GM08714 (cell line): ENCODE results near the gene RAD54L.
A peak's percentile ranks its signal among the peaks of the same experiment; 100 is the strongest.

Experiments
- H3K4me3 ChIP-seq: fragments of 200-500 bp; sonication (Bioruptor generic); 2 replicates; pipeline ENCODE4 v1.5.1; 2014; ENCODE audit warnings: mild to moderate bottlenecking, low read length, inconsistent platforms
- ZNF274 ChIP-seq: IDR thresholded peaks from 2 replicates; pipeline ENCODE4 v1.6.1; 2012; ENCODE audit warnings: mild to moderate bottlenecking, low read depth, low read length

Gene RAD54L

GRCh38 chr1:46288485-46289133 lies 41.0 kb downstream of the RAD54L start:
- H3K4me3 ChIP-seq: no peak overlapping the region
- no peak for TF ChIP-seq ZNF274

GRCh38 chr1:46289134-46289494 lies 41.6 kb downstream of the RAD54L start:
- no peak overlapping the region for H3K4me3 ChIP-seq
- no peak for TF ChIP-seq ZNF274

GRCh38 chr1:46289976-46290375 lies 42.4 kb downstream of the RAD54L start:
- no peak overlapping the region for H3K4me3 ChIP-seq
- TF ChIP-seq ZNF274: no peak

GRCh38 chr1:46295306-46295705 lies 47.7 kb downstream of the RAD54L start:
- H3K4me3 ChIP-seq: no peak overlapping the region
- TF ChIP-seq ZNF274: no peak

GRCh38 chr1:46298387-46298786 lies 50.8 kb downstream of the RAD54L start:
- no peak for TF ChIP-seq ZNF274
- H3K4me3 ChIP-seq: no peak overlapping the region

- peak overlapping the region; percentile 79 for H3K4me3 ChIP-seq
- TF ChIP-seq ZNF274: no peak
These were observed 53.3 kb downstream of the RAD54L start for GRCh38 chr1:46300673-46301405.

GRCh38 chr1:46301406-46301807 lies 53.8 kb downstream of the RAD54L start:
- peak overlapping the region; percentile 79 for H3K4me3 ChIP-seq
- no peak for TF ChIP-seq ZNF274

GRCh38 chr1:46301808-46302640 lies 54.5 kb downstream of the RAD54L start:
- no peak for TF ChIP-seq ZNF274
- peak overlapping the region; percentile 79 for H3K4me3 ChIP-seq

- H3K4me3 ChIP-seq: peak overlapping the region; percentile 79
- no peak for TF ChIP-seq ZNF274
These were observed 55.1 kb downstream of the RAD54L start for GRCh38 chr1:46302641-46303037.

GRCh38 chr1:46303038-46303871 lies 55.7 kb downstream of the RAD54L start, which contains the start of the genes LRRC41 and UQCRH:
Gene LRRC41 (minus strand): TSS chr1:46303616. CDS start chr1:46303322, 294 bp downstream.
Gene UQCRH (plus strand): TSS chr1:46303698. CDS start chr1:46303767, 69 bp downstream.
- peak within 1 kb of the TSS; percentile 100 for H3K4me3 ChIP-seq
- no peak for TF ChIP-seq ZNF274

GRCh38 chr1:46303872-46304326 lies 56.3 kb downstream of the RAD54L start:
- peak overlapping the region; percentile 100 for H3K4me3 ChIP-seq
- no peak for TF ChIP-seq ZNF274

- no peak for TF ChIP-seq ZNF274
- no peak overlapping the region; the same call in 1 of the 2 replicates for H3K4me3 ChIP-seq
These were observed 58.6 kb downstream of the RAD54L start for GRCh38 chr1:46306159-46306530.

- H3K4me3 ChIP-seq: no peak overlapping the region
- TF ChIP-seq ZNF274: no peak
These were observed 62.0 kb downstream of the RAD54L start for GRCh38 chr1:46309401-46310159.
